ENCODE results near the gene ITPRIPL2.

Gene ITPRIPL2

GRCh38 chr16:19142939-19143598, 29.3 kb downstream of the ITPRIPL2 start:
- no peak for DNase-seq (ENCODE audit: low spot score)

GRCh38 chr16:19143599-19143956, 29.8 kb downstream of the ITPRIPL2 start:
- no peak for DNase-seq (ENCODE audit: low spot score)

GRCh38 chr16:19145010-19145409, 31.2 kb downstream of the ITPRIPL2 start:
- no peak for DNase-seq (ENCODE audit: low spot score)

GRCh38 chr16:19147126-19147525, 33.4 kb downstream of the ITPRIPL2 start:
- no peak for DNase-seq (ENCODE audit: low spot score)

- no peak for DNase-seq (ENCODE audit: low spot score)
Observed at GRCh38 chr16:19147627-19148026, 33.9 kb downstream of the ITPRIPL2 start.

GRCh38 chr16:19148189-19148588, 34.4 kb downstream of the ITPRIPL2 start:
- no peak for DNase-seq (ENCODE audit: low spot score)

- DNase-seq (ENCODE audit: low spot score), result no peak
Observed at GRCh38 chr16:19151310-19151709, 37.5 kb downstream of the ITPRIPL2 start.

GRCh38 chr16:19152042-19152441, 38.3 kb downstream of the ITPRIPL2 start:
- no peak for DNase-seq (ENCODE audit: low spot score)

- no peak for DNase-seq (ENCODE audit: low spot score)
Observed at GRCh38 chr16:19153876-19154275, 40.1 kb downstream of the ITPRIPL2 start.

- DNase-seq (ENCODE audit: low spot score), result no peak
Observed at GRCh38 chr16:19162085-19162484, 48.3 kb downstream of the ITPRIPL2 start.

- no peak for DNase-seq (ENCODE audit: low spot score)
Observed at GRCh38 chr16:19163215-19163614, 49.5 kb downstream of the ITPRIPL2 start.

- DNase-seq (ENCODE audit: low spot score), result no peak
Observed at GRCh38 chr16:19164285-19164684, 50.5 kb downstream of the ITPRIPL2 start.

GRCh38 chr16:19165101-19165500, 51.3 kb downstream of the ITPRIPL2 start:
- DNase-seq (ENCODE audit: low spot score), result no peak

- no peak for DNase-seq (ENCODE audit: low spot score)
Observed at GRCh38 chr16:19166500-19166899, 52.7 kb downstream of the ITPRIPL2 start.

GRCh38 chr16:19167710-19168370, 54.1 kb downstream of the ITPRIPL2 start, which contains the start of gene SYT17:
TSS of gene SYT17 (plus strand) at chr16:19168240. CDS start at chr16:19168647, 407 bp downstream.
- peak; percentile 88 for DNase-seq (ENCODE audit: low spot score)

GRCh38 chr16:19168371-19169081, 54.8 kb downstream of the ITPRIPL2 start:
- peak; percentile 64 for DNase-seq (ENCODE audit: low spot score)

GRCh38 chr16:19169082-19169639, 55.4 kb downstream of the ITPRIPL2 start:
- DNase-seq (ENCODE audit: low spot score), result no peak

- DNase-seq (ENCODE audit: low spot score), result no peak
Observed at GRCh38 chr16:19170043-19170655, 56.4 kb downstream of the ITPRIPL2 start.
